ENCODE results near the gene LCN6.

- no peak for TF ChIP-seq CTCF (IDR thresholded peaks at IDR 0.05)
- no peak for TF ChIP-seq POLR2A (IDR thresholded peaks at IDR 0.05)
- peak in 3 of 4 donors; percentile 33 to 71 (median 49) for TF ChIP-seq EP300 (IDR thresholded peaks at IDR 0.05)
These were observed 48.0 kb downstream of the LCN6 start for GRCh38 chr9:136700304-136700703.
